ENCODE measurements around the gene NUDCD2. TPM values are rescaled to one million over a fixed set of nuclear protein-coding genes. Genes with fewer than 3 reads are reported as not detected.
"Not testable (repeated sequence)": the region's sequence is repeated elsewhere in the genome, so short reads cannot be mapped to it uniquely, and the experiment has no call there.

Gene NUDCD2
- total and polyA plus RNA-seq, 9 of the 15 experiments (the other 6 are each of a cell fraction or from before 2014, with no cell fraction given) = 14.6 to 76.9 (median 32.5) TPM

GRCh38 chr5:163415673-163416072 is 44.2 kb downstream of the NUDCD2 start:
- peak overlapping the region in 1 of 2 experiments; percentile 76; a peak in 1 of 4 replicates for H3K9ac ChIP-seq (ENCODE audit: insufficient read depth in 1 of 2, low read depth in 2 of 2, low read length in 2 of 2)
- H3K4me1 ChIP-seq (replicated peaks in 1 of 2; ENCODE audit: control insufficient read depth in 2 of 2, insufficient read depth in 2 of 2, low read length in 2 of 2); H3K9me1 ChIP-seq (ENCODE audit: control insufficient read depth, insufficient read depth, low read length); BruUV-seq (replicated peaks); H3K79me2 ChIP-seq (ENCODE audit: control insufficient read depth, insufficient read depth, low read length); in situ Hi-C loops (cut with MboI); H3K9me3 ChIP-seq (replicated peaks; ENCODE audit: control insufficient read depth, insufficient read depth, low read depth, low read length); H3K4me3 ChIP-seq; CTCF ChIA-PET (ENCODE audit: low intra/inter-chr PET ratio); H3K36me3 ChIP-seq (ENCODE audit: control insufficient read depth, insufficient read depth, low read length); H4K20me1 ChIP-seq (replicated peaks; ENCODE audit: control insufficient read depth, insufficient read depth, low read length); H3K27me3 ChIP-seq (ENCODE audit: control insufficient read depth in 2 of 2, insufficient read depth in 2 of 2, low read length in 2 of 2); intact Hi-C loops (cut with micrococcal nuclease); H3K27ac ChIP-seq (ENCODE audit: extremely low read depth, low read depth, low read length); DNase-seq (ENCODE audit: extremely low read depth in 1 of 4, low spot score in 3 of 4): not testable (repeated sequence)
- peak; percentile 36; the same call in 1 of the 2 replicates for TF ChIP-seq ZBTB7A (IDR thresholded peaks at IDR 0.05; ENCODE audit: borderline replicate concordance, control insufficient read depth, low read depth, low read length)
- FAIRE-seq (peak; percentile 65), ATAC-seq (peak; percentile 87)
- WGBS (ENCODE audit: insufficient coverage, low coverage, missing lambda C conversion rate) = 27% methylated on average over 15 of the region's 15 CpGs
- POLR2A ChIA-PET = interaction anchor here (1.5 kb wide), 1 partner anchor 9 kb away, joined by 4 read pairs; no protein-coding TSS in a partner anchor
- H3K4me2 ChIP-seq (ENCODE audit: insufficient read depth, low read length) = peak overlapping the region; percentile 14; the same call in 1 of the 2 replicates
- peak overlapping the region; percentile 66; the same call in 1 of the 2 replicates for H2AFZ ChIP-seq (ENCODE audit: low read depth, low read length)

GRCh38 chr5:163410505-163410904 is 49.4 kb downstream of the NUDCD2 start:
- no peak overlapping the region for H3K4me2 ChIP-seq (ENCODE audit: insufficient read depth, low read length)
- intact Hi-C loops (cut with micrococcal nuclease) (no loop called here), in situ Hi-C loops (cut with MboI) (no loop called here)
- no peaks in the 10 kb centered on the region for H3K9me3 ChIP-seq (replicated peaks; ENCODE audit: control insufficient read depth, insufficient read depth, low read depth, low read length)
- H3K4me3 ChIP-seq = no peak overlapping the region
- no peak overlapping the region for H3K27ac ChIP-seq (ENCODE audit: extremely low read depth, low read depth, low read length)
- no peaks in the 10 kb centered on the region for H3K79me2 ChIP-seq (ENCODE audit: control insufficient read depth, insufficient read depth, low read length)
- WGBS (ENCODE audit: insufficient coverage, low coverage, missing lambda C conversion rate) = 18% methylated on average over 2 of the region's 2 CpGs
- H2AFZ ChIP-seq (ENCODE audit: low read depth, low read length) = no peak overlapping the region
- peaks cover 0 to 1% of the 10 kb centered on the region in 2 experiments; a peak in 3 of 5 replicates for H3K4me1 ChIP-seq (replicated peaks in 1 of 2; ENCODE audit: control insufficient read depth in 2 of 2, insufficient read depth in 2 of 2, low read length in 2 of 2)
- H4K20me1 ChIP-seq (replicated peaks; ENCODE audit: control insufficient read depth, insufficient read depth, low read length) = no peaks in the 10 kb centered on the region
- no peaks in the 10 kb centered on the region for H3K36me3 ChIP-seq (ENCODE audit: control insufficient read depth, insufficient read depth, low read length)
- no peak for ATAC-seq
- H3K9ac ChIP-seq (ENCODE audit: insufficient read depth in 1 of 2, low read depth in 2 of 2, low read length in 2 of 2) = no peak overlapping the region
- no TSS peak for BruUV-seq (replicated peaks)
- DNase-seq (ENCODE audit: extremely low read depth in 1 of 4, low spot score in 3 of 4) = no peak
- H3K27me3 ChIP-seq (ENCODE audit: control insufficient read depth in 2 of 2, insufficient read depth in 2 of 2, low read length in 2 of 2) = no peaks in the 10 kb centered on the region
- TF ChIP-seq RBM34 (IDR thresholded peaks at IDR 0.05; ENCODE audit: borderline replicate concordance, insufficient read depth, low read length) (no peak), SUPT5H (IDR thresholded peaks at IDR 0.05) (no peak), ZC3H11A (IDR thresholded peaks at IDR 0.05; ENCODE audit: low read depth, low read length) (no peak), PREB (CRISPR knock-in tag; IDR thresholded peaks at IDR 0.05) (no peak)
- TF ChIP-seq, protein P1, sequence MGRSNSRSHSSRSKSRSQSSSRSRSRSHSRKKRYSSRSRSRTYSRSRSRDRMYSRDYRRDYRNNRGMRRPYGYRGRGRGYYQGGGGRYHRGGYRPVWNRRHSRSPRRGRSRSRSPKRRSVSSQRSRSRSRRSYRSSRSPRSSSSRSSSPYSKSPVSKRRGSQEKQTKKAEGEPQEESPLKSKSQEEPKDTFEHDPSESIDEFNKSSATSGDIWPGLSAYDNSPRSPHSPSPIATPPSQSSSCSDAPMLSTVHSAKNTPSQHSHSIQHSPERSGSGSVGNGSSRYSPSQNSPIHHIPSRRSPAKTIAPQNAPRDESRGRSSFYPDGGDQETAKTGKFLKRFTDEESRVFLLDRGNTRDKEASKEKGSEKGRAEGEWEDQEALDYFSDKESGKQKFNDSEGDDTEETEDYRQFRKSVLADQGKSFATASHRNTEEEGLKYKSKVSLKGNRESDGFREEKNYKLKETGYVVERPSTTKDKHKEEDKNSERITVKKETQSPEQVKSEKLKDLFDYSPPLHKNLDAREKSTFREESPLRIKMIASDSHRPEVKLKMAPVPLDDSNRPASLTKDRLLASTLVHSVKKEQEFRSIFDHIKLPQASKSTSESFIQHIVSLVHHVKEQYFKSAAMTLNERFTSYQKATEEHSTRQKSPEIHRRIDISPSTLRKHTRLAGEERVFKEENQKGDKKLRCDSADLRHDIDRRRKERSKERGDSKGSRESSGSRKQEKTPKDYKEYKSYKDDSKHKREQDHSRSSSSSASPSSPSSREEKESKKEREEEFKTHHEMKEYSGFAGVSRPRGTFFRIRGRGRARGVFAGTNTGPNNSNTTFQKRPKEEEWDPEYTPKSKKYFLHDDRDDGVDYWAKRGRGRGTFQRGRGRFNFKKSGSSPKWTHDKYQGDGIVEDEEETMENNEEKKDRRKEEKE (IDR thresholded peaks at IDR 0.05; ENCODE audit: borderline replicate concordance in 1 of 2, control insufficient read depth in 1 of 2, low read depth in 2 of 2, low read length in 1 of 2) = no peak
- FAIRE-seq = no peak
- CTCF ChIA-PET (ENCODE audit: low intra/inter-chr PET ratio) = no interaction called here
- POLR2A ChIA-PET = no interaction called here
- H3K9me1 ChIP-seq (ENCODE audit: control insufficient read depth, insufficient read depth, low read length) = no peaks in the 10 kb centered on the region

Data from K562 (cell line).